Kidney capillary endothelial cell (primary cell): Measurements from ENCODE around the gene MON1A.
A peak's percentile ranks its signal among the peaks of the same experiment; 100 is the strongest.

ENCODE experiments used
- DNase-seq: peaks from one replicate; pipeline ENCODE4 v3.0.0-alpha.2; 2018; ENCODE audit warnings: low spot score

Gene MON1A

GRCh38 chr3:49889296-49889695, 40.3 kb downstream of the MON1A start:
- DNase-seq, result no peak

- no peak for DNase-seq
Measured at GRCh38 chr3:49886922-49887265, 42.7 kb downstream of the MON1A start.

- no peak for DNase-seq
Measured at GRCh38 chr3:49883998-49884397, 45.6 kb downstream of the MON1A start.

- DNase-seq, result no peak
Measured at GRCh38 chr3:49882166-49882565, 47.4 kb downstream of the MON1A start.

- no peak for DNase-seq
Measured at GRCh38 chr3:49880581-49881315, 48.9 kb downstream of the MON1A start.

- no peak for DNase-seq
Measured at GRCh38 chr3:49879721-49880120, 49.9 kb downstream of the MON1A start.

GRCh38 chr3:49878686-49879085, 50.9 kb downstream of the MON1A start:
- DNase-seq, result no peak

- no peak for DNase-seq
Measured at GRCh38 chr3:49877716-49878115, 51.9 kb downstream of the MON1A start.

GRCh38 chr3:49876567-49876966, 53.0 kb downstream of the MON1A start:
- DNase-seq, result no peak

- no peak for DNase-seq
Measured at GRCh38 chr3:49873623-49874022, 56.0 kb downstream of the MON1A start.

- no peak for DNase-seq
Measured at GRCh38 chr3:49872801-49873281, 56.8 kb downstream of the MON1A start.

GRCh38 chr3:49871531-49872153, 58.0 kb downstream of the MON1A start:
- no peak for DNase-seq

GRCh38 chr3:49869525-49870126, 60.0 kb downstream of the MON1A start, which contains the start of gene CAMKV:
Gene CAMKV, minus strand, starts transcription at chr3:49869906. Its CDS starts 7,518 bp downstream, at chr3:49862388.
- DNase-seq, result no peak

GRCh38 chr3:49868862-49869466, 60.6 kb downstream of the MON1A start:
- DNase-seq, result no peak

GRCh38 chr3:49867871-49868321, 61.7 kb downstream of the MON1A start:
- DNase-seq, result peak; percentile 11

GRCh38 chr3:49867400-49867799, 62.2 kb downstream of the MON1A start:
- DNase-seq, result no peak

GRCh38 chr3:49865198-49865784, 64.3 kb downstream of the MON1A start:
- no peak for DNase-seq

GRCh38 chr3:49864505-49864904, 65.1 kb downstream of the MON1A start:
- DNase-seq, result no peak

GRCh38 chr3:49859576-49860305, 69.9 kb downstream of the MON1A start:
- no peak for DNase-seq
